NCI-H146 (cell line): Measurements from ENCODE around the gene SCGB1D2.
A peak's percentile ranks its signal among the peaks of the same experiment; 100 is the strongest.
"Not testable (repeated sequence)": the region's sequence is repeated elsewhere in the genome, so short reads cannot be mapped to it uniquely, and the experiment has no call there.

Experiments
- DNase-seq: peaks from one replicate; lab custom pipeline; 2025; lab: John Stamatoyannopoulos, UW

Gene SCGB1D2

DNA sequence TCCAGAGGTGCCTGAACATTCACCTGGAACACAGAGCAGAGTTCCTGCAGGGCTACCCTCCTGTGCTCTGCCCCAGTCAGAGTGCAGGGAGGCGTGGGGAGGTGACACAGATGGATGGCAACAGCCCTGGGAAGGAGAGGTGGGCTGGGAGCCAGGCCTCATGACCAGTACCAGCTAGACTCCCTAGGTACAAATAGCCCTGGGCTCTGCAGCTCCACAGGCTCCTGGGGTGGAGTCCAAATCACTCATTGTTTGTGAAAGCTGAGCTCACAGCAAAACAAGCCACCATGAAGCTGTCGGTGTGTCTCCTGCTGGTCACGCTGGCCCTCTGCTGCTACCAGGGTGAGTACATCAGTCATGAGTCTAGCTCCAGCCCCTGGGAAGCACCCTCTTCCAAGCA is at the start of gene SCGB1D2:
Gene SCGB1D2 (plus strand): TSS at position 219 of the 400 bp plus-strand sequence. CDS start 69 bp downstream, at position 288.
- DNase-seq = peak; percentile 99

- DNase-seq = no peak
Measured at GRCh38 chr11:62193952-62194351, 48.1 kb upstream of the SCGB1D2 start.

- not testable (repeated sequence) for DNase-seq
Measured at GRCh38 chr11:62195010-62195409, 47.0 kb upstream of the SCGB1D2 start.

- no peak for DNase-seq
Measured at GRCh38 chr11:62195945-62196344, 46.1 kb upstream of the SCGB1D2 start.

DNA sequence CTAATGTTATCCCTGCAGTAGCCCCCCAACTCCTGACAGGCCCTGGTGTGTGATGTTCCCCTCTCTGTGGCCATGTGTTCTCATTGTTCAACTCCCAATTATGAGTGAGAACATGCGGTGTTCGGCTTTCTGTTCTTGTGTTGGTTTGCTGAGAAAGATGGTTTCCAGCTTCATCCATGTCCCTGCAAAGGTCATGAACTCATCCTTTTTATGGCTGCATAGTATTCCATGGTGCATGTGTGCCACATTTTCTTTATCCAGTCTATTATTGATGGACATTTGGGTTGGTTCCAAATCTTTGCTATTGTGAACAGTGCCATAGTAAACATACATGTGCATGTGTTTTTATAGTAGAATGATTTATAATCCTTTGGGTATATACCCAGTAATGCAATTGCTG is 44.6 kb upstream of the SCGB1D2 start:
- not testable (repeated sequence) for DNase-seq

DNA sequence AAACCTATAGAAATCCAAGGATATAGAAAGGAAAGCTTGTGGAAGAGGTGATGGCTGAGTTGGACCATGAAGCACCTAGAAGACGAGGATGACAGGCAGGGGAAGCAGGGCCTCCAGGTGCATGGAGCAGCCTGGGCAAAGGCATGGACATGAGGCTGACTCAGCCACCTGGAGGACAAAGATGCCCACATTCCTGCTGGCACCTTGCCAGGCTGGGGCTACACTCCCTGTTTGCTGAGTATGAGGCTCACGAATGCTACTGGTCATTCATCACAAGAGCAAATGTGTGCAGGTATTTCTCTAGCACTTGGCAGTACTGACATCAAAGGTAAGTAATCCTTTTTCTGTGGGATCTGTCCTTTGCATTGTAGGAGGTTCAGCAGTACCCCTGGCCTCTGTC is 40.7 kb upstream of the SCGB1D2 start:
- DNase-seq = peak; percentile 60

- no peak for DNase-seq
Measured at GRCh38 chr11:62202910-62203309, 39.1 kb upstream of the SCGB1D2 start.

DNA sequence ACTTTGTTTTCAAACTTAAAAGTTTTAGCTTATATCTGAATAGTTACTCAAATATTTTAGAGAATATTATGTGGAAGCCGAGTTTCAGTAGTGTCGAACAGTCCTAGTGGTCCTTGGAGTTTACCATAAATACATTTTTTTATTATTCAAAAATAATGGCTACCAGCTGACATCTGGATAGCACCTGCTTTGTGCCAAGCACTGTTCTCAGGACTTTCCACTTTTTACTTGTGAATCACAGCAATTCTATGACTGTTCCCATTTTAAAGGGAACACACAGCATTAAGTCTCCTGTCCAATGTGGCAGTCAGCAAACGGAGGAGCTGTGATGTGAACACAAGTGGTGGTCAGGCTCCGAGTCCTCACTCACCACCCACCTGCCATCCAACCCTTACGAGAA is 37.6 kb upstream of the SCGB1D2 start:
- DNase-seq = no peak

- no peak for DNase-seq
Measured at GRCh38 chr11:62205441-62205840, 36.6 kb upstream of the SCGB1D2 start.

- not testable (repeated sequence) for DNase-seq
Measured at GRCh38 chr11:62206276-62207066, 35.6 kb upstream of the SCGB1D2 start.

GRCh38 chr11:62208785-62209144 is 33.3 kb upstream of the SCGB1D2 start:
- no peak for DNase-seq

DNA sequence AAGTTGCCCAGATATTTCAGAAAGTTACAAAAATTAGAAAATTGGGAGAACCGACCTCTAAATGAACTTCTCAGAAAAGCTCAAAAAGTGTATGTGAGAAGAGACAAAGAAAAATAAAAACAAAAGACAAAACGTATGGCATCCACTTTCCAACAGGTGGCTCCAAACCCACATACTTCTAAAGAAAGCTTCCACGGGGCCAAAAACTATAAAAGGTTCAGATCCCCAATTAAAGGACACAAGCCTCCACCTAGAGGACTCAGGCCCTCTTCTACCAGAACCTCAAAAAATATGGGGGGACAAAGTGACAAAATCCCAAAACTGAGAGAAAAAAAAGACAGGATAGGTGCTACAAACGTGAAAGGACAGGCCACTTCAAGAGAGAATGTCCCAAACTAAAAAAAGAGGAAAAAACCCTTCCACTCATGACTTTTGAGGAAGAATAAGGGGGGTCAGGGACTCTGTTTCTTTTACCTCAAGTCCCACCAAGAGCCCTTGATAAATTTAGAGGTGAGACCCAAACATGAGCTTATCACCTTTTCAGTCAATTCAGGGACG is 24.8 kb upstream of the SCGB1D2 start:
- peak; percentile 53 for DNase-seq

- no peak for DNase-seq
Measured at GRCh38 chr11:62221498-62221897, 20.5 kb upstream of the SCGB1D2 start.

DNA sequence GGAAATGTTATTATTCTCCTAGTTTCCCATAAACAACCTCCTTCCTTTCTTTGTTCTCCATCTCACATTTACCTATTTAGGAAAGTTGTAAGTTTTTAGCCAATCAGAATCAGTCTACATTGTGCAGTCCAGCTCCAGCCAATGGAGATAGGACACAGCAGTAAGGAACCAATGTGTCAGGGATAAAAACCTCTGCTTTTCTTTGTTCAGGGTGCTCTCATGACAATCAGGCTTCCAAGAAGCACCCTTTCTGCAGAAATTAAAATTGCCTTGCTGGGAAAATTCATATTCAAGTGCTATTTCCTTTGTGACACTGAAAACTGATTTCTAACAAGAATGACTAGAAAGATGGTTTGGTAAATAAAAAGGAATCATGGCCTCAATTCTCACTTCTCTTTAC is 18.9 kb upstream of the SCGB1D2 start:
- DNase-seq = no peak

DNA sequence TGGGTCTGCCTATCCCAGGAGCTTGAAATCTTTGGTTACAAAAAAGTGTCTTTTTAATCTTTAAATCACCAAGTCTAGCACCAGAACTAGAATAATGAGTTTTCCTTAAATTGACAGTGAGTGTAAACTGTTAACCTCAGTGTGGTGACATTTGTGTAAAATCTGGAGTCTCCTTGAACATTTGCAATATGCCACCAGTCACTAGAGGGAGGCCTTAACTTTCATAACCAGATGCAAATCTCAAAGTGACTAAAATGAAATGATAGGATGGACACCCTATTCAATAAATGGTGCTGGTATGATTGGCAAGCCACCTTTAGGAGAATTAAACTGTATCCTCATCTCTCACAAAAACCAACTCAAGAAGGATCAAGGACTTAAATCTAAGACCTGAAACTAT is 8.3 kb upstream of the SCGB1D2 start:
- DNase-seq = no peak

DNA sequence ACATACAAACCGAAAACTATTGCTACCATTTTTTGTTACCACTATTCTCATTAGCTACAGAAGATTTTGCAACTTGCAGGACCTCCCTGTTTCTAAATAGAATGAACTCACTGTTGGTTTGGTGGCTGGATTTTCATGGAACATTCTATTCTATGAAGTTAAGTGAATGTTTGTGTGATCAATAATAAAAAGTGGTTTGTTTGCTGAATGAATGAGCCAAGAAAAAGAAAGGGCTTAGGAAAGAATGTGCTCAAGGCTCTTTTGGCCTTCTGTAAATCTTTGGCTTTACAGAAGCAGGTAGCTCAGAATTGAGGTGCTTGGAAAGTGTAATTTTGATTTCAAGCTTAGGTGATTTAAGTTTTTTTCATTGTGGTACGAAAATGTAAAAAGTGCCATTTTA is 5.9 kb upstream of the SCGB1D2 start:
- DNase-seq = no peak

DNA sequence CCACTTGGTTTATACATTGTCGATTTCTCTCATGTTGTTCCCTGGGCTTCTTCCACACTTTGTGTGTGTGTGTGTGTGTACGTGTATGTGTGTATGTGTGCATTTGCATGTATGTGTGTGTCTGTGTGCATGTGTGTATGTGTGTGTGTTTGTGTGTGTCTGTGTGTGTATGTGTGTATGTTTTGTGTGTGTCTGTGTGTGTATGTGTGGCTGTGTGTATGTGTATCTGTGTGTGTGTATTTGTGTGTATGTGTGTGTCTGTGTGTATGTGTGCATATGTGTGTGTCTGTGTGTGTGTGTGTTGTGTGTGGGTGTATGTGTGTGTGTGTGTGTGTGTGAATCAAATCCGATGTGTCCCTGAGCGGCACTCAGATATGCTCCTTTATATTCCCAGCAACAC is 4.5 kb upstream of the SCGB1D2 start:
- DNase-seq = no peak

DNA sequence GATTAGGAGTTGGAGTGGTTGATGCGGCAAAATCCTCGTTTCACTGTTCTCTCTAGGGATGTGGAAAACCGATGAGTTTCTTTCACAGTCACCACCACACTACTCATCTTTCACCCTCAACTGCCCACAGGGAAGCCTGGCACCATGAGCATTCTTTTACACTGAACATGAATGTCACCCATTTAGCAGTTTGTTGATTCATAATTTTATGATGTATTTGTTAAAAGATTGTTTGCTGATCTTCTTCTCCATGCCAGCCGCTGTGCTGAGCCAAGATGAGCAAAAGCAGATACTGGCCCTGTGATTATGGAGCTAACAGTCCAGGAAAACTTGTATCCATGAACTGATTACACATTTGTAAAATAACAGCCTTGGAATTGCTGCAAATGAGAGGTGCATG is 3.9 kb upstream of the SCGB1D2 start:
- no peak for DNase-seq

DNA sequence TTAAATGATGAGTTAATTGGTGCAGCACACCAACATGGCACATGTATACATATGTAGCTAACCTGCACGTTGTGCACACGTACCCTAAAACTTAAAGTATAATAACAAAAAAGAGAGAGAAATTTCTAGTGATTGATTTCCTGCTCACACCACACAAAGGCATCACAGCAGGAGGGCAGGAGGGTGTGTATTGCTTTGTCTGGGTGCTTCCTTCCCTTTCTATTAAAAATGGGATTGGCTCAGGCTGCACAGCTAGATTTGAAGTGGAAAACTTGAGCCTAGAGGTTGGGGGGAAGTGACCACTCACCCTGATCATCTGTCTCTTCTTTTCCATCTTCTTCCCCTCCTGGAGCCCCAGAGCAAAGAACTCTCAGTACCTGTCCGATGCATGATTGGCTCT is 944 bp upstream of the SCGB1D2 start:
- DNase-seq = peak; percentile 76

- no peak for DNase-seq
Measured at GRCh38 chr11:62245271-62245753, 3.3 kb downstream of the SCGB1D2 start.

DNA sequence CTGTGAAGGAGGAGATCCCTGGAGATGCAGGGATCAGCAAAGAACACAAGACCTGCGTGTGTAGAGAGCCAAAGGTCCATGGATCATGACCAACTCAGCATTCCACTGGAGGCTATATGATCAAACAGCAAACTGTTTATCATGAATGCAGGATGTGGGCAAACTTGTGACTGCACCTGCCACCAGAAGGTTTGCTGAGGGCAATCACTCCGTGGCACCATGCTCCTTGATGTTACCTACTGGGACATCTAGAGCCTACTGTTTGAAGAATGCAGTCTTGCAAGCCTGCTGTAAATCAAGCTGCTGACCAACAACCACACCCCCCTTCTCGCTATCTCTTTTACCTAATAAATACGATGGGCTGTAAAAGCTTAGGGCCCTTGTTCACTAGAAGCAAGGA is 9.7 kb downstream of the SCGB1D2 start:
- no peak for DNase-seq

DNA sequence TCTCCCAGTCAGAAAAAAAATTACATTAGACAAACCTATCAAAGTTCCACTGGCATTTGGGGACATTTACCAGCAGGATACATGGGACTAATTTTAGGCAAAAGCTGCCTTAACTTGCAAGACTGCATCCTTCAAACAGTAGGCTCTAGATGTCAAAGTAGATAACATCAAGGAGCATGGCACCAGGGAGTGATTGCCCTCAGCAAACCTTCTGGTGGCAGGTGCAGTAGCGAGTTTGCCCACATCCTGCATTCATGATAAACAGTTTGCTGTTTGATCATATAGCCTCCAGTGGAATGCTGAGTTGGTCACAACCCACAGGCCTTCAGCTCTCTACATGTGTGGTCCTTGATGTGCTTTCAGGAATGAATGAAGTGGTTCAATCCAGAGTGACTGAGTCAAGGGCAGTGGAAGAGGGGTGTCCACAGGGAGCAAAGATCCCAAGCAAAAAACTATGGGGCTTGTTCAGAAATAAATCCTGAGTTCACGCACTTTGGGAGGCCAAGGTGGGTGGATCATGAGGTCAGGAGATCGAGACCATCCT is 12.0 kb downstream of the SCGB1D2 start:
- DNase-seq = no peak

GRCh38 chr11:62256281-62256680 is 14.2 kb downstream of the SCGB1D2 start:
- DNase-seq = no peak
